Measurements from ENCODE around the gene CCT8.
"Not testable (repeated sequence)": the region's sequence is repeated elsewhere in the genome, so short reads cannot be mapped to it uniquely, and the experiment has no call there.

CCT8 gene

DNA sequence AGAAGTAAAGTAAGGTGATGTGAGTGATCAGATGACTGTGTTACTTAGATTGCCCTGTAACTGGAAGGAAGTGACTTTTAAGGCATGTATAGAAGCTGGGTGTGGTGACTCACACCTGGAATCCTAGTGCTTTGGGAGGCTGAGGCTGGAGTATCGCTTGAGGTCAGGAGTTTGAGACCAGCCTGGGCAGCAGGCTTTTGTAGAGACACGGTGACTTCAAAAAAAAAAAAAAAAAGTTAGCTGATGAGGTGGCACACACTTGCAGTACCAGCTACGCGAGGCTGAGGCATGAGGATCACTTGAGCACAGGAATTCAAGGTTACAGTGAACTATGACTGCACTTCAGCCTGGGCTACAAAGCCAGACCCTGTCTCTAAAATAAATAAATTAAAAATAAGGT is 51.3 kb downstream of the CCT8 start:
- no peak overlapping the region for H3K27ac ChIP-seq (ENCODE audit: insufficient read depth, low read depth, low read length, poor library complexity, severe bottlenecking)
- H3K4me3 ChIP-seq (ENCODE audit: insufficient read depth, low read depth, low read length): no peak overlapping the region
- H3K4me1 ChIP-seq (ENCODE audit: control insufficient read depth, insufficient read depth, low read length): peaks cover 5% of the 10 kb centered on the region
- H3K27me3 ChIP-seq (ENCODE audit: control insufficient read depth, insufficient read depth, low read length, poor library complexity, severe bottlenecking): no peaks in the 10 kb centered on the region
- no peaks in the 10 kb centered on the region for H3K9me3 ChIP-seq (ENCODE audit: control insufficient read depth, low read length)
- H3K36me3 ChIP-seq (ENCODE audit: control insufficient read depth, insufficient read depth, low read length): no peaks in the 10 kb centered on the region
- WGBS, 2 experiments: 89 to 95% methylated on average over 4 of the region's 4 CpGs

DNA sequence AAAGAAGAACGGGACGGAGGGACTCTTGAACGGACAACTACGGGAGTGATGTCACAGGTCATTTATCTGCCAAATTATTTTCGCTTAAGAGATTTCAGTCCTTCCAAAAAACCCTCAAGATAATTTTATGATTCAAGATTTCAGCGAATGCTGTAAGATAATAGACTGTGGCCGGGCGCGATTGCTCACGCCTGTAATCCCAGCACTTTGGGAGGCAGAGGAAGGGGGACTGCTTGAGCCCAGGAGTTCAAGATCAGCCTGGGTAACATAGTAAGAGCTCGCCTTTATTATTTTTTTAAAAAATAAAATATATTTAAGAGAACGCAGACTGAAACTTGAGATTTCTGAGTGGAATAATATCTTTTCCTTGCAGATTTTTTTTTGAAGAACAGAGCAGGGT is 54.9 kb downstream of the CCT8 start:
- Histone ChIP-seq H3K27ac (ENCODE audit: insufficient read depth, low read depth, low read length, poor library complexity, severe bottlenecking) (no peak overlapping the region), H3K27me3 (ENCODE audit: control insufficient read depth, insufficient read depth, low read length, poor library complexity, severe bottlenecking) (no peaks in the 10 kb centered on the region), H3K36me3 (ENCODE audit: control insufficient read depth, insufficient read depth, low read length) (no peaks in the 10 kb centered on the region), H3K9me3 (ENCODE audit: control insufficient read depth, low read length) (no peaks in the 10 kb centered on the region), H3K4me1 (ENCODE audit: control insufficient read depth, insufficient read depth, low read length) (no peaks in the 10 kb centered on the region), H3K4me3 (ENCODE audit: insufficient read depth, low read depth, low read length) (peak overlapping the region; percentile 70)
- WGBS, 2 experiments: 56 to 62% methylated on average over 11 to 12 of the region's 12 CpGs

- H3K27me3 ChIP-seq (ENCODE audit: control insufficient read depth, insufficient read depth, low read length, poor library complexity, severe bottlenecking): no peaks in the 10 kb centered on the region
- no peaks in the 10 kb centered on the region for H3K36me3 ChIP-seq (ENCODE audit: control insufficient read depth, insufficient read depth, low read length)
- H3K4me3 ChIP-seq (ENCODE audit: insufficient read depth, low read depth, low read length): no peak overlapping the region
- no peaks in the 10 kb centered on the region for H3K4me1 ChIP-seq (ENCODE audit: control insufficient read depth, insufficient read depth, low read length)
- H3K27ac ChIP-seq (ENCODE audit: insufficient read depth, low read depth, low read length, poor library complexity, severe bottlenecking): no peak overlapping the region
- H3K9me3 ChIP-seq (ENCODE audit: control insufficient read depth, low read length): no peaks in the 10 kb centered on the region
- WGBS, 2 experiments: 93 to 94% methylated on average over 6 of the region's 6 CpGs
Observed at GRCh38 chr21:29017639-29018237, 55.7 kb downstream of the CCT8 start.

GRCh38 chr21:29011236-29011635 is 62.2 kb downstream of the CCT8 start:
- not testable (repeated sequence) for H3K36me3 ChIP-seq (ENCODE audit: control insufficient read depth, insufficient read depth, low read length); H3K27ac ChIP-seq (ENCODE audit: insufficient read depth, low read depth, low read length, poor library complexity, severe bottlenecking); H3K4me1 ChIP-seq (ENCODE audit: control insufficient read depth, insufficient read depth, low read length); H3K27me3 ChIP-seq (ENCODE audit: control insufficient read depth, insufficient read depth, low read length, poor library complexity, severe bottlenecking); H3K4me3 ChIP-seq (ENCODE audit: insufficient read depth, low read depth, low read length); H3K9me3 ChIP-seq (ENCODE audit: control insufficient read depth, low read length)
- WGBS, 2 experiments: 79 to 89% methylated on average over 19 to 25 of the region's 30 CpGs

GRCh38 chr21:29008367-29008766 is 65.1 kb downstream of the CCT8 start:
- H3K27me3 ChIP-seq (ENCODE audit: control insufficient read depth, insufficient read depth, low read length, poor library complexity, severe bottlenecking): no peaks in the 10 kb centered on the region
- no peak overlapping the region for H3K27ac ChIP-seq (ENCODE audit: insufficient read depth, low read depth, low read length, poor library complexity, severe bottlenecking)
- no peaks in the 10 kb centered on the region for H3K9me3 ChIP-seq (ENCODE audit: control insufficient read depth, low read length)
- H3K4me3 ChIP-seq (ENCODE audit: insufficient read depth, low read depth, low read length): no peak overlapping the region
- H3K36me3 ChIP-seq (ENCODE audit: control insufficient read depth, insufficient read depth, low read length): no peaks in the 10 kb centered on the region
- H3K4me1 ChIP-seq (ENCODE audit: control insufficient read depth, insufficient read depth, low read length): no peaks in the 10 kb centered on the region
- WGBS, 2 experiments: 86 to 92% methylated on average over 2 to 3 of the region's 3 CpGs

DNA sequence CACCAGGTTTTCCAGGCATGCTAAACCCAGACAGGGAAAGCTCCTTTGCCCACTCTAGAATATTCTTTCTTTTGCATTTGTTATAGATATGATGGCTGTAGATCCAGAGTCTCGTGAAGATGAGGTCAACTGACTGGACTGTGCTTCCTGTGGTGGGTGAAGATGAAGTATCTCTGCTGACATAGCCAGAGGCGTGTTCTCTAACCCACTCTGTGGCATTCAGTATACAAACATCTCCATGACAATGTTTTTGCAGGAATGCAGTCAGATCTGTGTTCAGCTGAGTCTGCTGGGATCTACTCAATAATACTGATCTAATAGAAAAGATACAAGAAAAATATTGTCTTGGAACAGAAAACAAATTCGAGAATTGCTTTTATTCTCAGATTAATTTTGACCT is 65.6 kb downstream of the CCT8 start:
- Histone ChIP-seq H3K4me1 (ENCODE audit: control insufficient read depth, insufficient read depth, low read length) (no peaks in the 10 kb centered on the region), H3K27me3 (ENCODE audit: control insufficient read depth, insufficient read depth, low read length, poor library complexity, severe bottlenecking) (no peaks in the 10 kb centered on the region), H3K36me3 (ENCODE audit: control insufficient read depth, insufficient read depth, low read length) (no peaks in the 10 kb centered on the region), H3K27ac (ENCODE audit: insufficient read depth, low read depth, low read length, poor library complexity, severe bottlenecking) (no peak overlapping the region), H3K4me3 (ENCODE audit: insufficient read depth, low read depth, low read length) (no peak overlapping the region), H3K9me3 (ENCODE audit: control insufficient read depth, low read length) (no peaks in the 10 kb centered on the region)
- WGBS, 2 experiments: 86 to 91% methylated on average over 3 of the region's 3 CpGs

GRCh38 chr21:29007135-29007534 is 66.3 kb downstream of the CCT8 start:
- H3K27me3 ChIP-seq (ENCODE audit: control insufficient read depth, insufficient read depth, low read length, poor library complexity, severe bottlenecking): no peaks in the 10 kb centered on the region
- WGBS, 2 experiments: 86 to 87% methylated on average over 2 of the region's 3 CpGs
- H3K9me3 ChIP-seq (ENCODE audit: control insufficient read depth, low read length): no peaks in the 10 kb centered on the region
- H3K36me3 ChIP-seq (ENCODE audit: control insufficient read depth, insufficient read depth, low read length): no peaks in the 10 kb centered on the region
- H3K27ac ChIP-seq (ENCODE audit: insufficient read depth, low read depth, low read length, poor library complexity, severe bottlenecking): no peak overlapping the region
- no peak overlapping the region for H3K4me3 ChIP-seq (ENCODE audit: insufficient read depth, low read depth, low read length)
- H3K4me1 ChIP-seq (ENCODE audit: control insufficient read depth, insufficient read depth, low read length): no peaks in the 10 kb centered on the region
